Suprapubic skin (tissue), 3 donors: Measurements from ENCODE around the gene NFIC.

Source experiments
- CTCF ChIP-seq, 2 donors: fragments of 200-600 bp in 1 of 2; fragments of 450-650 bp in 1 of 2; sonication (generic) in 1 of 2; IDR thresholded peaks; one replicate each; pipeline ENCODE4 v1.5.1; 2016 to 2019; ENCODE audit warnings: antibody characterized with exemption in 2 of 2, mild to moderate bottlenecking in 1 of 2, moderate library complexity in 1 of 2
- POLR2AphosphoS5 ChIP-seq, 3 donors: sonication (generic); formaldehyde crosslinking; IDR thresholded peaks; one replicate each; pipeline ENCODE4 v1.6.1; 2017; ENCODE audit warnings: antibody characterized with exemption in 3 of 3

DNA sequence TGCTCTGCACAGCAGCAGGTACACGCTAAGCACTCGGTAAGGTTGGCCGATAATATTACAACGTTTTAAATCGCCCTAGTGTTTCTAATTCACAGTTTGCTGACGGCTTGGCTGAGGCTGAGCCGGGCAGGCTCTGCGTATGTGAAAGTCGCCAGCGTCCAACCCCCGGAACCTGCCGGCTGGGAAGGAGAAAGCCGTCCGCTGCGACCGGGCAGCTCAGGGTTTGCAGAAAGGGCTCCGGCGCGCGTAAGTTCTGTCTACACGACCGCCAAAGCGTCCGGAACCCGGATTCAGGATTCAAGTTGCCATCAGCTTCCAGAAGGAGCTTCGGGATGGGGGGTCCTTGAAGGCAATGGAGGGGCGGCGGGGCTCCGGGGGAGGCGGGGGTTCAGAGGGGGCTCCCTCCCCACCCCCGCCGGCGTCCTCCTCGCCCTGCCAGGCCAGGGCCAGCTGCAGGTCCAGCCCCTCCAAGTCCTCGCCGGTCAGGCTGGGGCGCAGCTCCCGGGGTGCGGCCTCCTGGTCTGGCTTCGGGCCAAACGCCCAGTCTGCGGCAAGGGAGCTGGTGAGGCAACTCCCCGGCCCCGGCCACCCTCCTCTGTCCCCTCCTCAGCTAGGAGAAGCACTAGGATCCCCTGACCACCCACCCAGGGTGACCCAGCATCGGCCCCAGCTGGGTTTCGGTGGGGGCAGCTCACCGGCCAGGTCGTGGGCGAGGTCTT lies 116.3 kb downstream of the NFIC start:
- no peak for TF ChIP-seq POLR2AphosphoS5 (IDR thresholded peaks at IDR 0.05)
- TF ChIP-seq CTCF (IDR thresholded peaks at IDR 0.05), result no peak
